ENCODE data around the gene RFX1.
"Not testable (repeated sequence)": the region's sequence is repeated elsewhere in the genome, so short reads cannot be mapped to it uniquely, and the experiment has no call there.

Gene RFX1

GRCh38 chr19:13923194-13923987, 82.7 kb downstream of the RFX1 start:
- TF ChIP-seq CTCF (IDR thresholded peaks at IDR 0.05; ENCODE audit: low read depth, low read length), result no peak

GRCh38 chr19:13922118-13922517, 84.0 kb downstream of the RFX1 start:
- H3K4me3 ChIP-seq (ENCODE audit: low read depth, low read length), result not testable (repeated sequence)

More at GRCh38 chr19:13923194-13923987, 82.7 kb downstream of the RFX1 start:
- no peak overlapping the region for H3K4me3 ChIP-seq (ENCODE audit: low read depth, low read length)

GRCh38 chr19:13920940-13921747, 85.0 kb downstream of the RFX1 start:
- no peak for TF ChIP-seq CTCF (IDR thresholded peaks at IDR 0.05; ENCODE audit: low read depth, low read length)
- H3K4me3 ChIP-seq (ENCODE audit: low read depth, low read length), result no peak overlapping the region

- H3K4me3 ChIP-seq (ENCODE audit: low read depth, low read length), result no peak overlapping the region
- TF ChIP-seq CTCF (IDR thresholded peaks at IDR 0.05; ENCODE audit: low read depth, low read length), result no peak
Measured at GRCh38 chr19:13920524-13920923, 85.6 kb downstream of the RFX1 start.

- no peak for TF ChIP-seq CTCF (IDR thresholded peaks at IDR 0.05; ENCODE audit: low read depth, low read length)
- no peak overlapping the region for H3K4me3 ChIP-seq (ENCODE audit: low read depth, low read length)
Measured at GRCh38 chr19:13918726-13919411, 87.3 kb downstream of the RFX1 start.

- no peak overlapping the region for H3K4me3 ChIP-seq (ENCODE audit: low read depth, low read length)
- no peak for TF ChIP-seq CTCF (IDR thresholded peaks at IDR 0.05; ENCODE audit: low read depth, low read length)
Measured at GRCh38 chr19:13917888-13918406, 88.2 kb downstream of the RFX1 start.

- TF ChIP-seq CTCF (IDR thresholded peaks at IDR 0.05; ENCODE audit: low read depth, low read length), result no peak
- no peak overlapping the region for H3K4me3 ChIP-seq (ENCODE audit: low read depth, low read length)
Measured at GRCh38 chr19:13914777-13915176, 91.3 kb downstream of the RFX1 start.

Data from WI38 (cell line).